T47D (cell line): ENCODE results near the gene HIP1R.
A peak's percentile ranks its signal among the peaks of the same experiment; 100 is the strongest.
"Not testable (repeated sequence)": the region's sequence is repeated elsewhere in the genome, so short reads cannot be mapped to it uniquely, and the experiment has no call there.

ENCODE experiments used
- DNase-seq, 2 experiments: peaks; one replicate each; pipeline versions ENCODE4 v3.0.0 to v3.0.0-alpha.2; 2011 to 2012; ENCODE audit warnings: low read depth in 1 of 2, low spot score in 1 of 2
- JUND ChIP-seq: IDR thresholded peaks from 2 replicates; pipeline ENCODE4 v1.6.1; 2012; ENCODE audit warnings: low read depth
- in situ Hi-C: cut with HindIII; loops from 2 replicates; pipeline ENCODE4 v1.10.0; 2016; ENCODE audit warnings: low sequenced_read_pairs, low pct_unique_long_range_greater_than_20kb

The HIP1R gene

DNA sequence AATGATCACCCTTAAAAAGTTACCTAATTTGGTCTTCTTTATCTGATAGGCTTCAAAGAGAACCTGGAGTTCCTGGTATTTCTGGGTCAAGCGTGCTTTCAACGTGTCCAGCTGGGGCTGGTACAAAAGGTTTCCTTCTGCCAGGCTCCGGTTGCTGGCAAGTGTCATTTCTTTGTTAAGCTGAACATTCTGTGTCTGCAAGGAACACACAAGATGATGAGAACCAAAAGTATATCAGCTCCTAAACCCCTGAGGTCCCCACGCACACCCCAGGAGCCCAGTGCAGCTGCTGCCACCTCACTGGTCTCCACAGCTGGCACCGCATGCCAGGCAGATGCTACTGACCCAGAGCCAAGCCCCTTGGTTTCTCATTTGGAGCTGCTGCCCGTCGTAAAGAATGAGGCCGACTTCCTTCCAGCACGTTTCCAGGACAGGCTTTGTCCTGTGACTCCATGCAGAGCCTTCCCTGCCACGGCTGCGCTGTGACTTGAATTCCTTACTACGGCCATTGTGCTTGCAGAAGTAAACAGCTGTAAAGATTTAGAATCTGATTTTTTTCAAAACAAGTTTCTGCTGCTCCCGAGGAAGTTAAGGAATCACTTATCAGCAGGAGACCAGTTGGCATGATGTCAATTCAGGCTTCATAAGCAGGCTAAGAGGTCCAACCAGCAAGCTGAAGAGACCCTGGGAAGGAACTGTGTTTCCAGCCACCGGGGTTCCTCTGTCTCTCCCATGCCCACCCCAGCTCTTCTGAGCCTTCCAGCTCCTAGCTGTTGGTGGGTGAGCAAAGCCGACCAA lies 35.8 kb downstream of the HIP1R start:
- TF ChIP-seq JUND: no peak
- no peak for DNase-seq
- in situ Hi-C loops: no loop called here

DNA sequence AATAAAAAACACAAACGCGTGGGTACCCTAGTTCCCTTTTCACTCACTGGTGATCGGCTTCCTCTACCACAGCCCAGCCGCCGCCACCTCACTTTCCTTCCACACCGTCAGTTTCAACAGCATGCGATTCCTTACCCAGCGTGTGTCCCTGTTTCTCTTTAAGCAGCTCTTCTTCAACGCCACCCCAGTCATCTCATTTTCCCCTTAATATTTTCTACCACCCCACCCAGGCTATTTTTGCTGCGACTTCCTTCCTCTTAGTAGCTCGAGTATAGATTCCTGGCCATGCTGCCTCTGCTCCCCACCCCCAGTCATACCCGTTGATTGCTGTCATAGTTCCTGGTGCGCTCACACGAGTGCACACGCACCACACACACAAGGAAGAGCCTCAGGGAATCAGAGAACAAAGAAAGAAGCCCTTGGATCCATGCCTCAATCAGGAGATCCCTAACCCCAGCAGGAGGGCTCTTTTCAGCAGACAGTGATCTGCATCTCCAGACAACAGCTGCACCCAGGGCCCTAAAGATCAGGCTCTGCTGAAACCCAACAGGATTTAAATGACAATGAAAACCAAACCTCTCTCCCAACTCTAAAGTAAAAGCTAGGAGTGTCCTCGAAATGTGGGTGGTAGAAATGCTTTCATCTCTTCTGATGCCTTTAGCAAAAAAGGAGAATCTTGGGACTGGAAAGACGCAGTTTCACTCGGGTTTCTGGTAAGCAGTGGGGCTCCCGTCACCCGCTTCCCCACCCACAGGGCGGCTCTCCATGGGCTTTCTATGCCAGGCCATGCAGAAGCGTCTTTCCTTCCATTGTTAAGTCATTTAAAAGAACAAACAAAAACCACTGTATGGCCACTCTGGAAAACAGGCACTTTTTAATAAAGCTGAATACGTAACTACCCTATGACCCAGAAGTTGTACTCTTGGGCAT lies 36.9 kb downstream of the HIP1R start:
- peak; percentile 70 to 87 for DNase-seq
- TF ChIP-seq JUND: no peak; the same call in 1 of the 2 replicates
- in situ Hi-C loops: no loop called here

DNA sequence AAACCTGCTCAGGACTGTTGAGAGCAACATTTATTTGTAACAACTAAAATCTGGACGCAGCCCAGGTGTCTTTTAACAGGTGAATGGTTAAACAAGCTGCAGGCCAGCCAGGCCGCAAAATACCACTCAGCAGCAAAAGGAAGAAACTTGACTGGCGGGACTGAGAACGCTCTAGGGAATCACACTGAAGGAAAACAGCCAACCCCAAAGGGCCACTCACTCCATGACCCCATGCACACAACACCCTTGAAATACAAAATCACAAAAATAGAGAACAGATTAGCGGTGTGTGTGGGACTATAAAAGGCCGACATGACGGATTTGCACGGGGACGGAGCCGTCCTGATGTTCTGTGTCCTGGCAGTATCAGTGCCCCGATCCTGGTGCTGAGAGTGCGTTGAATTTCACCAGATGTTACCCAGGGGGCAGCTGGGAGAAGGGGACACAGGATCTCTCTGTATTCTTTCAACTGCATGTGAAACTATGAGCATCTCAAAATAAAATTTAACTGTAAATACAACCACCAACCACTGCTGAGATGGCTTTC lies 37.6 kb downstream of the HIP1R start:
- in situ Hi-C loops: no loop called here
- peak in 1 of 2 experiments; percentile 62 for DNase-seq
- no peak for TF ChIP-seq JUND

DNA sequence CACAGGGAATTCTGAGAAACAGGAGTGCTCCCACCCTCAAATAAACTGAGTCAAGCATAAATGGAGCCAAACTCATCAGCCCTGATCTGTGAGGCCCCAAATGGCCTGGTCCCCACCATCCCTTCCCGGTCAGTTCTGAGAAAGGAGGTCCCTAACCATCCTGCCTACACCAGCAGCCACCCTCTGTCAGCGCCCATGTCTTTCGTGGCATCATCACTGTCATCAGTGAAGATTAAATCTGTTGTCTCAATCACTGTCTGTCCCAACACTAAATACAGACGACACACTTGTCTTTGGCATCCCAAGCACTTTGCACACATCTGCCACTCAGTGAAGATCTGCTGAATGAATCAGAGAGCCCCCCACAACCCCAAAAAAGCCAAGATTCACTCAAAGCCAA lies 38.3 kb downstream of the HIP1R start:
- in situ Hi-C loops: no loop called here
- no peak for DNase-seq
- TF ChIP-seq JUND: no peak

DNA sequence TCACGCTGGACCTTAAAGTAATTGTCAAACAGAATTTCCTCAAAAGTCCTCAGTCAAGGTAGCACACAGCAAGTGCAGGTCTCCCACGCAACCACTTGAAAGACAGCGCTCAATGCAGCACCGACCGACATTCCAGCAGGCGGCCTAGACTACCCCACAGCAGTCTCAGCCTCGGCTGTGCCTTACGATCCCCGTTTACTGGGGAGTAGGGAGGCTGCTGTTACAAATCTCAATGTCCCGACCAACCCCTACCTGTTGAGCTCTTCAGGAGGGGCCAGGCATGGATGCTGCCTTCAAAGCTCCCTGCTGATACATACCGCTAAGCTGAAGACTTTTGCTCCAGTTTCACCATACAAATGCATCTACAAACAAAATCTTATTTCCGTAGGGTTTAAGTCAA lies 38.8 kb downstream of the HIP1R start:
- TF ChIP-seq JUND: no peak
- in situ Hi-C loops: no loop called here
- no peak for DNase-seq

DNA sequence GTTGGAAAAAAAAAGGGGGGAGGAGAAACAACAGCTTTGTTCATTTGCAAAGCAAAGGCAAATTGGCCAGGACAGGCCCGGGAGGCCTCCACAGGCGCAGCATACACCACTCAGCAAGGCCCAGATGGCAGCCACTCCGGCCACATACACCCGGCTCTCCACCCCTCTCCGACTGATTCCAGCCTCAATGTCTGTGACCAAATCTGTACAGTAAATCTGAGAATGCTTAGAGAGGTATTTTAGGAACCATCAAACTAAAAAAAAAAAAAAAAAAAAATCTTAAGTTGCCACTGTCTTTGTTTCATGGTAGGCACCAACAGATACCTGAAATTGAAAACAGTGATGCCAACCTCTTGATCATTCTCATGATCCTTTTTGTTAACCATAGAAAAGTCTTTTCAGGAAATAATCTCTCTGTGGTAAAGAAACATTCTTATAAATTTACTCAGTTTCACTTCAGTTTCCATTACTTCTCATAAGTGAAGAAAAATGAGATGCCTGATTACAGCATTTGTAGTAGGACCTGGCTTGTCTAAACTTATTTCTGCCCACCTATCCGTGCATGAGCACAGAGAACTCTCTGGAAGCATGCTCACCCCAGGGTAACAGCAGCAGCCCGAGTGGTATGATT lies 40.4 kb downstream of the HIP1R start:
- no peak for TF ChIP-seq JUND
- DNase-seq: no peak
- in situ Hi-C loops: no loop called here

DNA sequence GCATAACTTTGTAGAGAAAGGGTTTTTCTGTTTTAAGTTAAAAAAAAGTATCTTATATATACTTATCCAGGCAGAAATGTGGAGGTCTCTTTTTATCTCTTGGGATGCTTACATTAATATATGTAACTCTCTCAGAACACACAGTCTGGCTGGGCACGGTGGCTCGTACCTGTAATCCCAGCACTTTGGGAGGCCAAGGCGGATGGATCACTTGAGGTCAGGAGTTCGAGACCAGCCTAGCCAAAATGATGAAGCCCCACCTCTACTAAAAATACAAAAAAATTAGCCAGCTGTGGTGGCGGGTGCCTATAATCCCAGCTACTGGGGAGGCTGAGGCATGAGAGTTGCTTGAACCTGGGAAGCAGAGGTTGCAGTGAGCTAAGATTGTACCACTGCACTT lies 41.0 kb downstream of the HIP1R start:
- DNase-seq, in situ Hi-C loops: not testable (repeated sequence)

DNA sequence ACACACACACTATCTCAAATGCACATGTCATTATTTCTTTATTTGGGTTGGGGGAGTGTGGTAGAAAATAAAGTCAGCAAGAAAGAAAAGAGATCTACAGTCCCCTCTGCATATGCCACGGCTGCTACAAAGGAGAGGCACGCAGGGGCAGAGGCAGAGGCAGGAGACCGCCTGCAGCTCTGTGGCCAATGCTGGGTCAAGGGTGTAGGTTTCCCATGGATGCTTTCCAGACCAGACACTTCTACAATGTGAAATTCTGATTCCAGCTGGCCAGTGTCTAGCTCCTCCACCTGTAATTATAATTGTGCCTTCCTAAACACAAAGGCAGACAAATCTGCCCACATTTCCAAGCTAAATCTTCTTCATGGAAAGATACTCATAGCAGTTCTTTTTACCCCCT lies 41.5 kb downstream of the HIP1R start:
- no peak for DNase-seq
- in situ Hi-C loops: no loop called here
- TF ChIP-seq JUND: no peak

DNA sequence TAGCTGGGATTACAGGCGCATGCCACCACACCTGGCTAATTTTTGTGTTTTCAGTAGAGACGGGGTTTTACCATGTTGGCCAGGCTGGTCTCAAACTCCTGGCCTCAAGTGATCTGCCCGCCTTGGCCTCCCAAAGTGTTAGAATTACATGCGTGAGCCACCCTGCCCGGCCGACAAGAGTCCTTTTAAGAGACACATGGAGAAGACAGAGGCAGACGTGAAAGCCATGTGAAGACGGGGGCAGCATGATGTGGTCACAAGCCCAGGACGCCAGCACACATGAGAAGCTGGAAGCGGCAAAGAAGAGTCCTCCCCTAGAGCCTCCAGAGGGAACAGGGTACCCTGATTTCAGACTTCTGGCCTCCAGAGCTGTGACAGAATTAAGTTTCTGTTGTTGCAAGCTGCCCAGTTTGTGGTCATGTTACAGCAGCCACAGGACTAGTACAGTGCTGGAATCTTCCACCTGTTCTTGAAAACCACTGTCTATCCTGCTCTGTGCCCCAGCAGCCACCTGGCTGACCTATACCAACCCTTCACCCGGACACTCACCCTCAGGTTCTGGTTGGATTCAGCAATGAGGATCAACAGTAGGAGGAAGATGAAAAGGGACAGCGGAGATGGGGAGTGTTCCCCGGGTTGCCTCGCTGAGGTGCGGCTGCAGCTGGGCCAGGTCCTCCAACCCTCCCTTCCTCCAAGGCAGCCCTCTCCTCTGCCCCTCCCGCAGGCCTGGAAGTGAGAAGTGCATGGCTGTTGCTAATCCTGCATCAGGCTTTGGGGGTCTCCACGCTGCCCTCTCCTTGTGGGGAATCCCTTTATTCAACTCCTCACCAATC lies 43.7 kb downstream of the HIP1R start:
- in situ Hi-C loops: no loop called here
- no peak for DNase-seq
- TF ChIP-seq JUND: no peak

DNA sequence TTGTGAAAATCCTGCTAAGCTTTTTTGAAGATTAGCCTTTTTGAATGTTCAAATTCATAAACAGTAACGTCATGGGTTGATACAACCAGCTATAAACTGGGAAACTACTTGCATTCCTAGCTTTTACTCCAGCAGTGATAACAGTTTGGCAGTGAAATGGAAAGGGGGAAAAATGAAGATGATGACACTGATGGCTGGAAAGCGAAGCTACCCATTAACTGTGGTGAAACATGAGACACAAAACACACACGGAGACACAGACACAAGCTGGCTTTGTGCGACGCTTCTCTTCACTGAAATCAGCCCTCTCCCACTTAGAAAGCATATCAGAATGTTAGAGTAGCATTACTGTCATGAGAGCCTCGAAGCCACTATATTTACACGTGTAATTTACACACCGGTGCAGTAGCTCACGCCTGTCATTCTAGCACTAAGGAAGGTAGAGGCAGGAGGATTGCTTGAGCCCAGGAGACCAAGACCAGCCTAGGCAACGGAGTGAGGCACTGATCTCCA lies 45.0 kb downstream of the HIP1R start:
- no peak for TF ChIP-seq JUND
- in situ Hi-C loops: no loop called here

DNA sequence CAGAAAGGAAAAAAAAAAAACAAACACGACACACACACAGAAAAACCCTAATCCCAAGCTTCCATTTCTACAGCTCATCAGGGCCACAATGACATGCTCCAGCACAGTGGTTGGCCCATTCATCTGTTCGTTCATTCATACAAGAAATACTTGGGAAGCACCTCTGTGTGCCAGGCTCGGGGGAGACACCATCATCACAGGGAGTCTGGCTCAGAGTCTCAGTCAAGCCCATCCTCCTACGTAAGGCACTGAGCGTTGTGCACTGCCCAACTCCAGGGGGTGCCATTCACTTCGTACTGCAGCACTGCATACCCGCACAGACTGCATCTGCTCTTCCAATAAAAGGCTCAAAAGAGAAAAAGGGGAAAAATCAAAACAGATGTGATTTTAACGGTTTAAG lies 45.4 kb downstream of the HIP1R start:
- TF ChIP-seq JUND: no peak
- peak in 1 of 2 experiments; percentile 52 for DNase-seq
- in situ Hi-C loops: no loop called here

More for the DNA sequence above, 45.0 kb downstream of the HIP1R start:
- DNase-seq: no peak
